IPS-20b (cell line): ENCODE data around the gene MPHOSPH6.
"Not testable (repeated sequence)": the region's sequence is repeated elsewhere in the genome, so short reads cannot be mapped to it uniquely, and the experiment has no call there.

Experiments
- H3K27ac ChIP-seq: one replicate; pipeline ENCODE4 v1.5.1; 2013; ENCODE audit warnings: low read length
- H3K27me3 ChIP-seq: 2 replicates; pipeline ENCODE4 v1.6.1; 2013; ENCODE audit warnings: mild to moderate bottlenecking, low read length, inconsistent platforms; ENCODE audit not compliant: insufficient read depth
- H3K36me3 ChIP-seq: 2 replicates; pipeline ENCODE4 v1.6.1; 2013; ENCODE audit warnings: low read depth, mild to moderate bottlenecking, inconsistent platforms, low read length, moderate library complexity; ENCODE audit not compliant: insufficient read depth
- H3K4me1 ChIP-seq: 2 replicates; pipeline ENCODE4 v1.6.1; 2013; ENCODE audit warnings: mild to moderate bottlenecking, control low read depth, inconsistent platforms, low read length, moderate library complexity; ENCODE audit not compliant: insufficient read depth
- H3K4me3 ChIP-seq: 2 replicates; pipeline ENCODE4 v1.5.1; 2013; ENCODE audit warnings: mild to moderate bottlenecking, low read length, inconsistent platforms
- H3K9ac ChIP-seq: 2 replicates; pipeline ENCODE4 v1.6.1; 2013; ENCODE audit warnings: low read depth, mild to moderate bottlenecking, inconsistent platforms, low read length, moderate library complexity
- H3K9me3 ChIP-seq: 2 replicates; pipeline ENCODE4 v1.6.1; 2013; ENCODE audit warnings: mild to moderate bottlenecking, low read depth, low read length, inconsistent platforms; ENCODE audit not compliant: insufficient read depth

MPHOSPH6 gene

GRCh38 chr16:82160226-82160625 lies 9.8 kb downstream of the MPHOSPH6 start:
- Histone ChIP-seq H3K9ac (no peak overlapping the region), H3K4me3 (no peak overlapping the region), H3K27ac (no peak overlapping the region), H3K4me1 (no peaks in the 10 kb centered on the region), H3K27me3 (no peaks in the 10 kb centered on the region), H3K9me3 (no peaks in the 10 kb centered on the region), H3K36me3 (peaks cover 73% of the 10 kb centered on the region)

GRCh38 chr16:82157836-82158235 lies 12.2 kb downstream of the MPHOSPH6 start:
- Histone ChIP-seq H3K4me1 (no peaks in the 10 kb centered on the region), H3K36me3 (peaks cover 69% of the 10 kb centered on the region), H3K27ac (no peak overlapping the region), H3K9ac (no peak overlapping the region), H3K27me3 (no peaks in the 10 kb centered on the region), H3K4me3 (no peak overlapping the region), H3K9me3 (no peaks in the 10 kb centered on the region)

GRCh38 chr16:82157534-82157812 lies 12.6 kb downstream of the MPHOSPH6 start:
- no peak overlapping the region for H3K4me3 ChIP-seq
- no peak overlapping the region for H3K27ac ChIP-seq
- peaks cover 65% of the 10 kb centered on the region for H3K36me3 ChIP-seq
- no peaks in the 10 kb centered on the region for H3K4me1 ChIP-seq
- H3K9me3 ChIP-seq = no peaks in the 10 kb centered on the region
- H3K9ac ChIP-seq = no peak overlapping the region
- no peaks in the 10 kb centered on the region for H3K27me3 ChIP-seq

- Histone ChIP-seq H3K4me1 (no peaks in the 10 kb centered on the region), H3K27me3 (no peaks in the 10 kb centered on the region), H3K27ac (no peak overlapping the region), H3K36me3 (peaks cover 60% of the 10 kb centered on the region), H3K9me3 (no peaks in the 10 kb centered on the region), H3K9ac (no peak overlapping the region), H3K4me3 (no peak overlapping the region)
Measured at GRCh38 chr16:82156761-82157533, 13.1 kb downstream of the MPHOSPH6 start.

GRCh38 chr16:82152641-82153112 lies 17.3 kb downstream of the MPHOSPH6 start:
- no peak overlapping the region for H3K9ac ChIP-seq
- peaks cover 64% of the 10 kb centered on the region for H3K36me3 ChIP-seq
- H3K27me3 ChIP-seq = no peaks in the 10 kb centered on the region
- H3K4me3 ChIP-seq = no peak overlapping the region
- no peak overlapping the region for H3K27ac ChIP-seq
- no peaks in the 10 kb centered on the region for H3K9me3 ChIP-seq
- no peaks in the 10 kb centered on the region for H3K4me1 ChIP-seq

GRCh38 chr16:82152196-82152595 lies 17.8 kb downstream of the MPHOSPH6 start:
- no peak overlapping the region for H3K27ac ChIP-seq
- no peaks in the 10 kb centered on the region for H3K9me3 ChIP-seq
- peaks cover 64% of the 10 kb centered on the region for H3K36me3 ChIP-seq
- H3K4me1 ChIP-seq = no peaks in the 10 kb centered on the region
- H3K4me3 ChIP-seq = no peak overlapping the region
- no peak overlapping the region for H3K9ac ChIP-seq
- no peaks in the 10 kb centered on the region for H3K27me3 ChIP-seq

GRCh38 chr16:82150549-82150948 lies 19.5 kb downstream of the MPHOSPH6 start:
- no peak overlapping the region for H3K9ac ChIP-seq
- H3K27ac ChIP-seq = no peak overlapping the region
- H3K27me3 ChIP-seq = no peaks in the 10 kb centered on the region
- peaks cover 77% of the 10 kb centered on the region for H3K36me3 ChIP-seq
- no peaks in the 10 kb centered on the region for H3K4me1 ChIP-seq
- H3K4me3 ChIP-seq = no peak overlapping the region
- no peaks in the 10 kb centered on the region for H3K9me3 ChIP-seq

- no peaks in the 10 kb centered on the region for H3K4me1 ChIP-seq
- H3K9me3 ChIP-seq = no peaks in the 10 kb centered on the region
- H3K9ac ChIP-seq = no peak overlapping the region
- no peaks in the 10 kb centered on the region for H3K27me3 ChIP-seq
- no peak overlapping the region for H3K4me3 ChIP-seq
- peaks cover 73% of the 10 kb centered on the region for H3K36me3 ChIP-seq
- no peak overlapping the region for H3K27ac ChIP-seq
Measured at GRCh38 chr16:82149536-82149935, 20.5 kb downstream of the MPHOSPH6 start.

- no peak overlapping the region for H3K27ac ChIP-seq
- H3K9ac ChIP-seq = no peak overlapping the region
- no peak overlapping the region for H3K4me3 ChIP-seq
- no peaks in the 10 kb centered on the region for H3K27me3 ChIP-seq
- no peaks in the 10 kb centered on the region for H3K4me1 ChIP-seq
- H3K9me3 ChIP-seq = no peaks in the 10 kb centered on the region
- peaks cover 60% of the 10 kb centered on the region for H3K36me3 ChIP-seq
Measured at GRCh38 chr16:82147546-82147945, 22.5 kb downstream of the MPHOSPH6 start.

GRCh38 chr16:82146957-82147356 lies 23.1 kb downstream of the MPHOSPH6 start:
- no peak overlapping the region for H3K9ac ChIP-seq
- H3K27ac ChIP-seq = no peak overlapping the region
- peaks cover 60% of the 10 kb centered on the region for H3K36me3 ChIP-seq
- H3K4me1 ChIP-seq = no peaks in the 10 kb centered on the region
- H3K9me3 ChIP-seq = no peaks in the 10 kb centered on the region
- H3K4me3 ChIP-seq = no peak overlapping the region
- no peaks in the 10 kb centered on the region for H3K27me3 ChIP-seq

GRCh38 chr16:82146556-82146955 lies 23.5 kb downstream of the MPHOSPH6 start:
- Histone ChIP-seq H3K4me3 (no peak overlapping the region), H3K36me3 (peaks cover 59% of the 10 kb centered on the region), H3K9ac (no peak overlapping the region), H3K27ac (no peak overlapping the region), H3K4me1 (no peaks in the 10 kb centered on the region), H3K9me3 (no peaks in the 10 kb centered on the region), H3K27me3 (no peaks in the 10 kb centered on the region)

- not testable (repeated sequence) for H3K9me3 ChIP-seq, H3K27me3 ChIP-seq, H3K4me1 ChIP-seq, H3K9ac ChIP-seq, H3K27ac ChIP-seq
- Histone ChIP-seq H3K36me3 (peaks cover 24% of the 10 kb centered on the region), H3K4me3 (peak overlapping the region; percentile 37; the same call in 1 of the 2 replicates)
Measured at GRCh38 chr16:82139286-82139571, 30.8 kb downstream of the MPHOSPH6 start.
